SK-N-SH (cell line): Measurements from ENCODE around the gene PNPLA2. TPM values are rescaled to one million over a fixed set of nuclear protein-coding genes. Genes with fewer than 3 reads are reported as not detected.

ENCODE experiments used
- CTCF ChIA-PET: fragments of 300-600, 350-600 bp; formaldehyde crosslinking; extraction: SDS; loops from one replicate; lab custom pipeline; 2021; lab: Yijun Ruan, JAX
- POLR2A ChIA-PET: fragments of 350-600 bp; sonication (Branson Sonifier 250); formaldehyde crosslinking; extraction: SDS; loops from one replicate; lab custom pipeline; 2020; ENCODE audit warnings: antibody characterized with exemption, inconsistent platforms; lab: Yijun Ruan, JAX
- DNase-seq: peaks from one replicate; pipeline ENCODE4 v3.0.0; 2012
- H2AFZ ChIP-seq: fragments of 200-600 bp; sonication (generic); 2 replicates; pipeline ENCODE4 v1.8.1; 2016; ENCODE audit warnings: antibody characterized with exemption, mild to moderate bottlenecking, low read depth
- H3F3A ChIP-seq: fragments of 200-600 bp; sonication (generic); replicated peaks from 2 replicates; pipeline ENCODE3; 2016; ENCODE audit warnings: antibody characterized with exemption, mild to moderate bottlenecking; ENCODE audit not compliant: insufficient read depth
- H3K27ac ChIP-seq, 2 experiments: fragments of 200-500 bp in 1 of 2; fragments of 200-600 bp in 1 of 2; sonication (Bioruptor generic) in 1 of 2; sonication (generic), shearing (Covaris generic) in 1 of 2; 2 replicates each; pipeline versions ENCODE4 v1.5.1 to v1.6.1; 2014 to 2016; ENCODE audit warnings: low read depth in 2 of 2, inconsistent platforms in 1 of 2, low read length in 1 of 2, mild to moderate bottlenecking in 1 of 2, mixed read lengths in 1 of 2
- H3K27me3 ChIP-seq: fragments of 200-600 bp; sonication (generic), shearing (Covaris generic); 2 replicates; pipeline ENCODE4 v1.6.1; 2016; ENCODE audit warnings: mixed run types; ENCODE audit not compliant: insufficient read depth
- H3K36me3 ChIP-seq, 2 experiments: fragments of 200-500 bp in 1 of 2; fragments of 200-600 bp in 1 of 2; sonication (Bioruptor generic) in 1 of 2; sonication (generic) in 1 of 2; replicated peaks in 1 of 2; 2 replicates each; pipeline versions ENCODE3 to v1.5.1; 2014 to 2016; ENCODE audit warnings: low read length in 1 of 2, mild to moderate bottlenecking in 1 of 2; ENCODE audit not compliant: insufficient read depth in 2 of 2, control insufficient read depth in 1 of 2
- H3K4me1 ChIP-seq, 2 experiments: fragments of 200-500 bp in 1 of 2; fragments of 200-600 bp in 1 of 2; sonication (Bioruptor generic) in 1 of 2; sonication (generic), shearing (Covaris generic) in 1 of 2; 2 replicates each; pipeline versions ENCODE4 v1.5.1 to v1.6.1; 2014 to 2016; ENCODE audit warnings: low read depth in 1 of 2, low read length in 1 of 2, mixed run types in 1 of 2; ENCODE audit not compliant: insufficient read depth in 2 of 2, control insufficient read depth in 1 of 2
- H3K4me2 ChIP-seq: fragments of 200-600 bp; sonication (generic), shearing (Covaris generic); 2 replicates; pipeline ENCODE4 v1.6.1; 2017; ENCODE audit warnings: mixed run types
- H3K4me3 ChIP-seq, 2 experiments: fragments of 200-500 bp in 1 of 2; fragments of 200-600 bp in 1 of 2; sonication (Bioruptor generic) in 1 of 2; sonication (generic), shearing (Covaris generic) in 1 of 2; 2 replicates each; pipeline versions ENCODE4 v1.5.1 to v1.8.1; 2014 to 2016; ENCODE audit warnings: low read depth in 2 of 2, inconsistent platforms in 1 of 2, low read length in 1 of 2, mild to moderate bottlenecking in 1 of 2, mixed read lengths in 1 of 2, moderate library complexity in 1 of 2
- H3K79me2 ChIP-seq: fragments of 200-600 bp; sonication (generic); 2 replicates; pipeline ENCODE4 v1.8.1; 2017; ENCODE audit warnings: mild to moderate bottlenecking; ENCODE audit not compliant: insufficient read depth
- H3K9ac ChIP-seq: fragments of 200-600 bp; sonication (generic); 2 replicates; pipeline ENCODE4 v1.6.1; 2017; ENCODE audit warnings: mixed run types
- H3K9me2 ChIP-seq: fragments of 200-600 bp; sonication (generic); 2 replicates; pipeline ENCODE4 v1.6.1; 2017; ENCODE audit warnings: mixed run types
- H3K9me3 ChIP-seq: fragments of 200-600 bp; sonication (generic); 2 replicates; pipeline ENCODE4 v1.6.1; 2017; ENCODE audit warnings: mixed run types, mild to moderate bottlenecking, moderate library complexity
- H4K20me1 ChIP-seq: fragments of 200-600 bp; sonication (generic); 2 replicates; pipeline ENCODE4 v1.6.1; 2017; ENCODE audit warnings: mild to moderate bottlenecking, mixed run types; ENCODE audit not compliant: insufficient read depth
- CHD2 ChIP-seq: fragments of 150-350 bp; IDR thresholded peaks from 2 replicates; pipeline ENCODE4 v1.6.1; 2018; ENCODE audit warnings: low read length; ENCODE audit not compliant: partially characterized antibody
- ELF1 ChIP-seq: IDR thresholded peaks from 2 replicates; pipeline ENCODE4 v1.4.0; 2012
- EP300 ChIP-seq, 2 experiments: IDR thresholded peaks; 2 replicates each; pipeline versions ENCODE4 v1.4.0 to v1.6.1; 2012; ENCODE audit warnings: borderline replicate concordance in 1 of 2, low read depth in 1 of 2, low read length in 1 of 2
- FOXM1 ChIP-seq: IDR thresholded peaks from 2 replicates; pipeline ENCODE4 v1.4.0; 2012; ENCODE audit warnings: low read depth, mild to moderate bottlenecking
- GATA2 ChIP-seq: sonication (generic); formaldehyde crosslinking; IDR thresholded peaks from 2 replicates; pipeline ENCODE4 v1.5.0; 2020; ENCODE audit warnings: mild to moderate bottlenecking, missing genetic modification reagents
- IRF3 ChIP-seq: fragments of 150-350 bp; IDR thresholded peaks from 2 replicates; pipeline ENCODE4 v1.6.1; 2016; ENCODE audit warnings: mild to moderate bottlenecking, low read depth, low read length
- MAX ChIP-seq: IDR thresholded peaks from 2 replicates; pipeline ENCODE4 v1.4.0; 2012; ENCODE audit warnings: low read depth
- NRF1 ChIP-seq: IDR thresholded peaks from 2 replicates; pipeline ENCODE4 v1.6.1; 2012; ENCODE audit warnings: low read depth, mild to moderate bottlenecking, low read length
- PBX3 ChIP-seq: IDR thresholded peaks from 2 replicates; pipeline ENCODE4; 2012
- POLR2AphosphoS5 ChIP-seq: IDR thresholded peaks from 2 replicates; pipeline ENCODE4 v1.6.1; 2012; ENCODE audit warnings: low read depth, low read length
- RAD21 ChIP-seq: IDR thresholded peaks from 2 replicates; pipeline ENCODE4 v1.6.1; 2012; ENCODE audit warnings: mild to moderate bottlenecking, low read length
- REST ChIP-seq: IDR thresholded peaks from 2 replicates; pipeline ENCODE4 v1.6.1; 2012; ENCODE audit warnings: mild to moderate bottlenecking, low read depth, low read length, moderate library complexity
- RFX5 ChIP-seq: IDR thresholded peaks from 2 replicates; pipeline ENCODE4 v1.6.1; 2012; ENCODE audit warnings: mild to moderate bottlenecking, improper control_type of control experiment, low read length
- TCF12 ChIP-seq: IDR thresholded peaks from 2 replicates; pipeline ENCODE4 v1.4.0; 2012
- YY1 ChIP-seq: IDR thresholded peaks from 2 replicates; pipeline ENCODE4 v1.4.0; 2012; ENCODE audit warnings: low read depth, mild to moderate bottlenecking
- WGBS: methylation state at CpG from one replicate; pipeline ENCODE4 v1.1.6; 2017; ENCODE audit warnings: low lambda C conversion rate; 5-methylcytosine and 5-hydroxymethylcytosine counted together
- polyA plus RNA-seq, 3 experiments: library from polyadenylated mRNA; depleted of rRNA; stranded (reverse); fragments of >200 nt; gene quantifications; 2 replicates each; pipeline ENCODE4 v1.2.3, GENCODE V29; 2012
- TF ChIP-seq, protein P1 (sequence below): fragments of 200-600 bp; sonication (generic); IDR thresholded peaks from 2 replicates; pipeline ENCODE4 v1.6.1; 2017; ENCODE audit warnings: antibody characterized with exemption, mild to moderate bottlenecking, moderate library complexity

PNPLA2 gene
- polyA plus RNA-seq, 1 of the 3 experiments (the other 2 are of a cell fraction), result 60.3 TPM

GRCh38 chr11:811446-812245 is 7.1 kb upstream of the PNPLA2 start:
- CTCF ChIA-PET, result interaction anchor here (1.0 to 1.3 kb wide), 7 partner anchors 14 to 86 kb away, joined by 3 to 4 read pairs (median 3); partner anchors contain the start of genes POLR2L, SLC25A22 and TSPAN4
- H3K4me2 ChIP-seq, result peak overlapping the region; percentile 99
- DNase-seq, result no peak
- 69% methylated on average over 9 of the region's 14 CpGs for WGBS
- H4K20me1 ChIP-seq, result peaks cover 30% of the 10 kb centered on the region
- peaks cover 8 to 19% of the 10 kb centered on the region in 2 experiments; a peak in 2 of 4 replicates for H3K4me1 ChIP-seq
- peak overlapping the region; percentile 97 for H3K9ac ChIP-seq
- TF ChIP-seq TCF12 (no peak), POLR2AphosphoS5 (peak; percentile 42)
- TF ChIP-seq, protein P1, sequence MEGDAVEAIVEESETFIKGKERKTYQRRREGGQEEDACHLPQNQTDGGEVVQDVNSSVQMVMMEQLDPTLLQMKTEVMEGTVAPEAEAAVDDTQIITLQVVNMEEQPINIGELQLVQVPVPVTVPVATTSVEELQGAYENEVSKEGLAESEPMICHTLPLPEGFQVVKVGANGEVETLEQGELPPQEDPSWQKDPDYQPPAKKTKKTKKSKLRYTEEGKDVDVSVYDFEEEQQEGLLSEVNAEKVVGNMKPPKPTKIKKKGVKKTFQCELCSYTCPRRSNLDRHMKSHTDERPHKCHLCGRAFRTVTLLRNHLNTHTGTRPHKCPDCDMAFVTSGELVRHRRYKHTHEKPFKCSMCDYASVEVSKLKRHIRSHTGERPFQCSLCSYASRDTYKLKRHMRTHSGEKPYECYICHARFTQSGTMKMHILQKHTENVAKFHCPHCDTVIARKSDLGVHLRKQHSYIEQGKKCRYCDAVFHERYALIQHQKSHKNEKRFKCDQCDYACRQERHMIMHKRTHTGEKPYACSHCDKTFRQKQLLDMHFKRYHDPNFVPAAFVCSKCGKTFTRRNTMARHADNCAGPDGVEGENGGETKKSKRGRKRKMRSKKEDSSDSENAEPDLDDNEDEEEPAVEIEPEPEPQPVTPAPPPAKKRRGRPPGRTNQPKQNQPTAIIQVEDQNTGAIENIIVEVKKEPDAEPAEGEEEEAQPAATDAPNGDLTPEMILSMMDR, result peak; percentile 10; the same call in 1 of the 2 replicates
- H3K9me2 ChIP-seq, result no peaks in the 10 kb centered on the region
- H3F3A ChIP-seq, result peaks cover 37% of the 10 kb centered on the region
- peak overlapping the region in 1 of 2 experiments; percentile 19; a peak in 1 of 4 replicates for H3K27ac ChIP-seq
- H3K79me2 ChIP-seq, result peaks cover 58% of the 10 kb centered on the region
- H2AFZ ChIP-seq, result no peak overlapping the region
- peak overlapping the region; percentile 81 to 97; a peak in 3 of 4 replicates for H3K4me3 ChIP-seq
- peaks cover 27 to 28% of the 10 kb centered on the region in 2 experiments for H3K36me3 ChIP-seq
- H3K9me3 ChIP-seq, result no peaks in the 10 kb centered on the region
- POLR2A ChIA-PET, result no interaction called here
- no peaks in the 10 kb centered on the region for H3K27me3 ChIP-seq

DNA sequence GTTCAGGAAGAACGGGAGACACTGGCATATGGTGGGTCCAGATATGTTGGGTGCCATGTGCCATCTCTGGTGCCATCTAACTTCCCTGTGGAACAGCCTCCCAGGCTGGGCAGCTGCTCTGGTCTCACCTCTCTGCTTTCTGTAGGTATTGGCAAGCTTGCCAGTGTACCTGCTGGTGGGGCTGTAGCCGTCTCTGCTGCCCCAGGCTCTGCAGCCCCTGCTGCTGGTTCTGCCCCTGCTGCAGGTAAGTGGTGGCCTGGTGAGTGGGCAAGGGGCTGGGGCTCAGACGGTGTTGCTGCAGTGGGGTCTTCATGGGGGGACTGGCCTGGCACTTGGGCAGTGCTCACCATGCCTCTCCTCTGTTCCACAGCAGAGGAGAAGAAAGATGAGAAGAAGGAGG is 6.3 kb upstream of the PNPLA2 start:
- Histone ChIP-seq H3K27me3 (no peaks in the 10 kb centered on the region), H3K9me2 (no peaks in the 10 kb centered on the region), H3K79me2 (peaks cover 51% of the 10 kb centered on the region), H3K9ac (no peak overlapping the region), H3K27ac (no peak overlapping the region), H3K4me3 (no peak overlapping the region), H3K36me3 (peaks cover 27 to 28% of the 10 kb centered on the region in 2 experiments), H2AFZ (no peak overlapping the region), H3K4me2 (no peak overlapping the region), H3F3A (peaks cover 37% of the 10 kb centered on the region), H3K9me3 (no peaks in the 10 kb centered on the region), H3K4me1 (peaks cover 8 to 19% of the 10 kb centered on the region in 2 experiments; a peak in 2 of 4 replicates), H4K20me1 (peaks cover 30% of the 10 kb centered on the region)
- DNase-seq, result no peak
- POLR2A ChIA-PET, result no interaction called here
- CTCF ChIA-PET, result interaction anchor here (1.0 to 1.3 kb wide), 4 partner anchors 15 to 86 kb away, joined by 3 to 4 read pairs (median 3); partner anchors contain the start of genes POLR2L, SLC25A22 and TSPAN4
- 100% methylated on average over 2 of the region's 3 CpGs for WGBS
- TF ChIP-seq RAD21, result no peak
- no peak for TF ChIP-seq REST
- no peak for TF ChIP-seq EP300 (IDR thresholded peaks at IDR 0.05; ENCODE audit: borderline replicate concordance in 1 of 2, low read depth in 1 of 2, low read length in 1 of 2)
- TF ChIP-seq ELF1, result no peak
- TF ChIP-seq NRF1, result no peak
- no peak for TF ChIP-seq YY1
- TF ChIP-seq CHD2, result no peak
- TF ChIP-seq PBX3, result no peak
- TF ChIP-seq IRF3, result no peak
- no peak for TF ChIP-seq FOXM1
- no peak for TF ChIP-seq GATA2 (CRISPR knock-in tag)
- TF ChIP-seq MAX, result no peak
- no peak for TF ChIP-seq TCF12
- TF ChIP-seq RFX5, result no peak
